ENCODE measurements around the gene STX10. TPM values are rescaled to one million over a fixed set of nuclear protein-coding genes. Genes with fewer than 3 reads are reported as not detected.

The STX10 gene
- total RNA-seq, 1 experiment from 2014 or later = 56.9 TPM

- TF ChIP-seq USF1 (CRISPR knock-in tag; IDR thresholded peaks at IDR 0.05) (peak; percentile 82), MLX (CRISPR knock-in tag; IDR thresholded peaks at IDR 0.05) (no peak), RORB (CRISPR knock-in tag; IDR thresholded peaks at IDR 0.05) (no peak), ZBTB21 (CRISPR knock-in tag; IDR thresholded peaks at IDR 0.05; ENCODE audit: borderline replicate concordance) (peak; percentile 51; the same call in 1 of the 2 replicates), JUN (CRISPR knock-in tag; IDR thresholded peaks at IDR 0.05) (peak; percentile 76; the same call in 1 of the 2 replicates), JAZF1 (CRISPR knock-in tag; IDR thresholded peaks at IDR 0.05) (no peak), AR (CRISPR knock-in tag; IDR thresholded peaks at IDR 0.05) (no peak), ZBTB43 (CRISPR knock-in tag; IDR thresholded peaks at IDR 0.05) (peak; percentile 71; the same call in 1 of the 2 replicates), ZNF219 (CRISPR knock-in tag; IDR thresholded peaks at IDR 0.05; ENCODE audit: borderline replicate concordance) (peak; percentile 36; the same call in 1 of the 2 replicates), GABPB1 (CRISPR knock-in tag; IDR thresholded peaks at IDR 0.05) (no peak), IRF1 (CRISPR knock-in tag; IDR thresholded peaks at IDR 0.05) (no peak), SMAD4 (CRISPR knock-in tag; IDR thresholded peaks at IDR 0.05) (0 out of 2 replicates have a peak, but pooled peaks have one; percentile 76), USF2 (CRISPR knock-in tag; IDR thresholded peaks at IDR 0.05) (peak; percentile 77), MAX (CRISPR knock-in tag; IDR thresholded peaks at IDR 0.05) (peak; percentile 86), E2F5 (CRISPR knock-in tag; IDR thresholded peaks at IDR 0.05) (peak; percentile 97)
Measured at GRCh38 chr19:13151605-13152355, 1.6 kb upstream of the STX10 start (continued).

GRCh38 chr19:13150931-13151604 lies 893 bp upstream of the STX10 start:
- H3K36me3 Mint-ChIP-seq = peaks cover 20% of the 10 kb centered on the region
- no peak for TF ChIP-seq CREB1 (CRISPR knock-in tag; IDR thresholded peaks at IDR 0.05)
- TF ChIP-seq ZNF232 (CRISPR knock-in tag; IDR thresholded peaks at IDR 0.05) = no peak
- TF ChIP-seq ERG (CRISPR knock-in tag; IDR thresholded peaks at IDR 0.05) = 0 out of 2 replicates have a peak, but pooled peaks have one; percentile 13
- TF ChIP-seq EMX1 (CRISPR knock-in tag; IDR thresholded peaks at IDR 0.05) = 0 out of 2 replicates have a peak, but pooled peaks have one; percentile 20
- CTCF ChIA-PET = interaction anchor here (1.1 to 2.5 kb wide), 10 partner anchors 10 to 55 kb away, joined by 3 to 31 read pairs (median 6); partner anchors contain the start of gene NACC1
- H3K27me3 Mint-ChIP-seq (ENCODE audit: low read depth) = peaks cover 7% of the 10 kb centered on the region; the same call in 1 of the 2 replicates
- POLR2A ChIA-PET = interaction anchor here (0.6 to 2.5 kb wide), 4 partner anchors 13 to 44 kb away, joined by 3 to 29 read pairs (median 14); partner anchors contain the start of gene NACC1
- H3K27ac Mint-ChIP-seq = peak overlapping the region; percentile 99
- H3K9me3 Mint-ChIP-seq = no peaks in the 10 kb centered on the region
- peak overlapping the region; percentile 99 for H3K4me3 Mint-ChIP-seq
- ATAC-seq (no peak), DNase-seq (ENCODE audit: low spot score) (no peak)
- H3K4me1 Mint-ChIP-seq = peaks cover 13% of the 10 kb centered on the region

Data from WTC11 (cell line).